WTC11 (cell line): Measurements from ENCODE around the gene EPN1. TPM values are rescaled to one million over a fixed set of nuclear protein-coding genes. Genes with fewer than 3 reads are reported as not detected.

Experiments
- ATAC-seq: fragments of 200-7000 bp; cut with Tn5 transposase; 2 replicates; pipeline ENCODE4 v1.10.0; 2021; ENCODE audit warnings: mild to moderate bottlenecking, moderate library complexity
- CTCF ChIA-PET: fragments of 300-600 bp; sonication (Branson Sonifier 250); formaldehyde crosslinking; loops from one replicate; lab custom pipeline; 2021; ENCODE audit warnings: antibody characterized with exemption; lab: Charles Lee
- POLR2A ChIA-PET: fragments of 350-600 bp; sonication (Branson Sonifier 250); formaldehyde crosslinking; loops from one replicate; lab custom pipeline; 2021; ENCODE audit warnings: antibody characterized with exemption; lab: Charles Lee
- DNase-seq: peaks from one replicate; pipeline ENCODE4 v3.0.0; 2021; ENCODE audit warnings: low spot score
- H3K27ac Mint-ChIP-seq: 2 replicates; pipeline ENCODE4 v1.8.0; 2021; ENCODE audit warnings: mixed read lengths
- H3K27me3 Mint-ChIP-seq: 2 replicates; pipeline ENCODE4 v1.8.0; 2021; ENCODE audit warnings: low read depth, mild to moderate bottlenecking, moderate library complexity, mixed read lengths
- H3K36me3 Mint-ChIP-seq: 2 replicates; pipeline ENCODE4 v1.8.0; 2021; ENCODE audit warnings: mixed read lengths
- H3K4me1 Mint-ChIP-seq: 2 replicates; pipeline ENCODE4 v1.8.0; 2022; ENCODE audit warnings: mixed read lengths
- H3K4me3 Mint-ChIP-seq: 2 replicates; pipeline ENCODE4 v1.8.0; 2021; ENCODE audit warnings: mild to moderate bottlenecking, moderate library complexity, mixed read lengths
- H3K9me3 Mint-ChIP-seq: 2 replicates; pipeline ENCODE4 v1.8.0; 2021; ENCODE audit warnings: mixed read lengths
- CBFB ChIP-seq: sonication (generic); formaldehyde crosslinking; IDR thresholded peaks from 2 replicates; pipeline ENCODE4 v1.8.1; 2022; ENCODE audit warnings: mild to moderate bottlenecking, low read depth, missing genetic modification reagents
- CREM ChIP-seq: sonication (generic); formaldehyde crosslinking; IDR thresholded peaks from 2 replicates; pipeline ENCODE4 v1.8.1; 2022; ENCODE audit warnings: mild to moderate bottlenecking, missing genetic modification reagents, moderate library complexity
- ESRRA ChIP-seq: sonication (generic); formaldehyde crosslinking; IDR thresholded peaks from 2 replicates; pipeline ENCODE4 v1.8.1; 2022; ENCODE audit warnings: mild to moderate bottlenecking, missing genetic modification reagents, borderline replicate concordance
- FOXJ3 ChIP-seq: sonication (generic); formaldehyde crosslinking; IDR thresholded peaks from 2 replicates; pipeline ENCODE4 v1.9.0; 2021; ENCODE audit warnings: missing genetic modification reagents, mild to moderate bottlenecking, borderline replicate concordance
- IRF2 ChIP-seq: sonication (generic); formaldehyde crosslinking; IDR thresholded peaks from 2 replicates; pipeline ENCODE4 v1.8.0; 2022; ENCODE audit warnings: low read depth, missing genetic modification reagents, borderline replicate concordance
- JAZF1 ChIP-seq: fragments of 250-450 bp; sonication (Bioruptor Pico); IDR thresholded peaks from 2 replicates; pipeline ENCODE4 v1.9.0; 2021; ENCODE audit warnings: moderate library complexity, mild to moderate bottlenecking, inconsistent platforms
- MYBL2 ChIP-seq: sonication (generic); formaldehyde crosslinking; IDR thresholded peaks from 2 replicates; pipeline ENCODE4 v1.8.1; 2023; ENCODE audit warnings: mild to moderate bottlenecking, moderate library complexity, missing genetic modification reagents
- RORB ChIP-seq: fragments of 250-450 bp; sonication (Bioruptor Pico); IDR thresholded peaks from 2 replicates; pipeline ENCODE4 v1.9.0; 2021; ENCODE audit warnings: mild to moderate bottlenecking
- SMAD3 ChIP-seq: sonication (generic); formaldehyde crosslinking; IDR thresholded peaks from 2 replicates; pipeline ENCODE4 v1.8.0; 2022; ENCODE audit warnings: missing genetic modification reagents, mild to moderate bottlenecking, borderline replicate concordance
- TCF7 ChIP-seq: sonication (generic); formaldehyde crosslinking; IDR thresholded peaks from 2 replicates; pipeline ENCODE4 v1.8.0; 2022; ENCODE audit warnings: mild to moderate bottlenecking, low read depth, missing genetic modification reagents, moderate library complexity
- TP53 ChIP-seq: sonication (generic); formaldehyde crosslinking; IDR thresholded peaks from 2 replicates; pipeline ENCODE4 v1.8.1; 2023; ENCODE audit warnings: mild to moderate bottlenecking, missing genetic modification reagents
- ZNF121 ChIP-seq: sonication (generic); formaldehyde crosslinking; IDR thresholded peaks from 2 replicates; pipeline ENCODE4 v1.8.0; 2023; ENCODE audit warnings: missing genetic modification reagents
- ZNF317 ChIP-seq: sonication (generic); formaldehyde crosslinking; IDR thresholded peaks from 2 replicates; pipeline ENCODE4 v1.8.1; 2023; ENCODE audit warnings: low read depth, mild to moderate bottlenecking, moderate library complexity, missing genetic modification reagents, borderline replicate concordance
- ZNF396 ChIP-seq: fragments of 250-450 bp; sonication (Bioruptor Pico); IDR thresholded peaks from 2 replicates; pipeline ENCODE4 v1.8.0; 2021; ENCODE audit warnings: mild to moderate bottlenecking, moderate library complexity, borderline replicate concordance
- ZNF416 ChIP-seq: fragments of 250-450 bp; sonication (Bioruptor Pico); IDR thresholded peaks from 2 replicates; pipeline ENCODE4 v1.9.0; 2021; ENCODE audit warnings: mild to moderate bottlenecking, inconsistent platforms
- ZNF671 ChIP-seq: fragments of 250-450 bp; sonication (Bioruptor Pico); IDR thresholded peaks from 2 replicates; pipeline ENCODE4 v1.8.0; 2021; ENCODE audit warnings: mild to moderate bottlenecking
- total RNA-seq: library from RNA; stranded (reverse); gene quantifications from 3 replicates; pipeline ENCODE4 v1.2.3, GENCODE V29; 2021
- TF ChIP-seq, protein P1 (sequence below): fragments of 250-450 bp; sonication (Bioruptor Pico); IDR thresholded peaks from 2 replicates; pipeline ENCODE4 v1.8.0; 2021; ENCODE audit warnings: mild to moderate bottlenecking
- TF ChIP-seq, protein P2 (sequence below): sonication (generic); formaldehyde crosslinking; IDR thresholded peaks from 2 replicates; pipeline ENCODE4 v1.8.1; 2023; ENCODE audit warnings: mild to moderate bottlenecking, missing genetic modification reagents
- TF ChIP-seq, protein P3 (sequence below): sonication (generic); formaldehyde crosslinking; IDR thresholded peaks from 2 replicates; pipeline ENCODE4 v1.8.1; 2023; ENCODE audit warnings: mild to moderate bottlenecking, missing genetic modification reagents, moderate library complexity
- TF ChIP-seq, protein P4 (sequence below): sonication (generic); formaldehyde crosslinking; IDR thresholded peaks from 2 replicates; pipeline ENCODE4 v1.8.0; 2022; ENCODE audit warnings: mild to moderate bottlenecking, missing genetic modification reagents
- TF ChIP-seq, protein P5 (sequence below): sonication (generic); formaldehyde crosslinking; IDR thresholded peaks from 2 replicates; pipeline ENCODE4 v1.8.1; 2022; ENCODE audit warnings: low read depth, mild to moderate bottlenecking, moderate library complexity, missing genetic modification reagents, borderline replicate concordance
- TF ChIP-seq, protein P6 (sequence below): sonication (generic); formaldehyde crosslinking; IDR thresholded peaks from 2 replicates; pipeline ENCODE4 v1.8.1; 2022; ENCODE audit warnings: mild to moderate bottlenecking, moderate library complexity, missing genetic modification reagents
- TF ChIP-seq, protein P7 (sequence below): sonication (generic); formaldehyde crosslinking; conservative IDR thresholded peaks from 2 replicates; pipeline ENCODE4 v1.8.1; 2022; ENCODE audit warnings: mild to moderate bottlenecking, missing genetic modification reagents

The EPN1 gene
- total RNA-seq, 1 experiment from 2014 or later = 234 TPM

DNA sequence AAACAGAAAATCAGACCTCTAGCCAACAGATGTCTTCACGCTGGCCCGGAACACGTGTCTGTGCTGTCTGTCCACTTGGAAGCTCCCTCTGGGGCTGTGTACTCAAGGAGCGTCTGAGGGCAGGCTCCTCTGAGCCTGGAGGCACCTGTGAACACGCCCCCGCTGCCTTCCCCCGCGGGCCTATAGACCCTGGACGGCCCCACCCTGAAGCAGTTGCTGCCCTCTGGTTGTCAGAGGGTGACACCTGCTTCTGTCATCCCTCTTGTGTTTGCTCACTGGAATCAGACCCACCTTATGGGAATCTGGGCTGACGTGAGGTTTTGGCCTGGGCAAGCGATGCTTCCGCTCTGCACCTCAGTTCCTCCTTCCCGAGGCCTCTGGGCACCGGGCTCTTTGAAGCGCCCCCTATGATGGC, 19.2 kb downstream of the EPN1 start (continued):
- no peak for TF ChIP-seq CREM
- TF ChIP-seq JAZF1 = no peak
- TF ChIP-seq, protein P1, sequence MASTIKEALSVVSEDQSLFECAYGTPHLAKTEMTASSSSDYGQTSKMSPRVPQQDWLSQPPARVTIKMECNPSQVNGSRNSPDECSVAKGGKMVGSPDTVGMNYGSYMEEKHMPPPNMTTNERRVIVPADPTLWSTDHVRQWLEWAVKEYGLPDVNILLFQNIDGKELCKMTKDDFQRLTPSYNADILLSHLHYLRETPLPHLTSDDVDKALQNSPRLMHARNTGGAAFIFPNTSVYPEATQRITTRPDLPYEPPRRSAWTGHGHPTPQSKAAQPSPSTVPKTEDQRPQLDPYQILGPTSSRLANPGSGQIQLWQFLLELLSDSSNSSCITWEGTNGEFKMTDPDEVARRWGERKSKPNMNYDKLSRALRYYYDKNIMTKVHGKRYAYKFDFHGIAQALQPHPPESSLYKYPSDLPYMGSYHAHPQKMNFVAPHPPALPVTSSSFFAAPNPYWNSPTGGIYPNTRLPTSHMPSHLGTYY = no peak
- no peak for TF ChIP-seq TP53 (CRISPR knock-in tag)
- no peak for TF ChIP-seq MYBL2
- no peak for TF ChIP-seq RORB (CRISPR knock-in tag)
- TF ChIP-seq, protein P2, sequence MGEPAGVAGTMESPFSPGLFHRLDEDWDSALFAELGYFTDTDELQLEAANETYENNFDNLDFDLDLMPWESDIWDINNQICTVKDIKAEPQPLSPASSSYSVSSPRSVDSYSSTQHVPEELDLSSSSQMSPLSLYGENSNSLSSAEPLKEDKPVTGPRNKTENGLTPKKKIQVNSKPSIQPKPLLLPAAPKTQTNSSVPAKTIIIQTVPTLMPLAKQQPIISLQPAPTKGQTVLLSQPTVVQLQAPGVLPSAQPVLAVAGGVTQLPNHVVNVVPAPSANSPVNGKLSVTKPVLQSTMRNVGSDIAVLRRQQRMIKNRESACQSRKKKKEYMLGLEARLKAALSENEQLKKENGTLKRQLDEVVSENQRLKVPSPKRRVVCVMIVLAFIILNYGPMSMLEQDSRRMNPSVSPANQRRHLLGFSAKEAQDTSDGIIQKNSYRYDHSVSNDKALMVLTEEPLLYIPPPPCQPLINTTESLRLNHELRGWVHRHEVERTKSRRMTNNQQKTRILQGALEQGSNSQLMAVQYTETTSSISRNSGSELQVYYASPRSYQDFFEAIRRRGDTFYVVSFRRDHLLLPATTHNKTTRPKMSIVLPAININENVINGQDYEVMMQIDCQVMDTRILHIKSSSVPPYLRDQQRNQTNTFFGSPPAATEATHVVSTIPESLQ = no peak

DNA sequence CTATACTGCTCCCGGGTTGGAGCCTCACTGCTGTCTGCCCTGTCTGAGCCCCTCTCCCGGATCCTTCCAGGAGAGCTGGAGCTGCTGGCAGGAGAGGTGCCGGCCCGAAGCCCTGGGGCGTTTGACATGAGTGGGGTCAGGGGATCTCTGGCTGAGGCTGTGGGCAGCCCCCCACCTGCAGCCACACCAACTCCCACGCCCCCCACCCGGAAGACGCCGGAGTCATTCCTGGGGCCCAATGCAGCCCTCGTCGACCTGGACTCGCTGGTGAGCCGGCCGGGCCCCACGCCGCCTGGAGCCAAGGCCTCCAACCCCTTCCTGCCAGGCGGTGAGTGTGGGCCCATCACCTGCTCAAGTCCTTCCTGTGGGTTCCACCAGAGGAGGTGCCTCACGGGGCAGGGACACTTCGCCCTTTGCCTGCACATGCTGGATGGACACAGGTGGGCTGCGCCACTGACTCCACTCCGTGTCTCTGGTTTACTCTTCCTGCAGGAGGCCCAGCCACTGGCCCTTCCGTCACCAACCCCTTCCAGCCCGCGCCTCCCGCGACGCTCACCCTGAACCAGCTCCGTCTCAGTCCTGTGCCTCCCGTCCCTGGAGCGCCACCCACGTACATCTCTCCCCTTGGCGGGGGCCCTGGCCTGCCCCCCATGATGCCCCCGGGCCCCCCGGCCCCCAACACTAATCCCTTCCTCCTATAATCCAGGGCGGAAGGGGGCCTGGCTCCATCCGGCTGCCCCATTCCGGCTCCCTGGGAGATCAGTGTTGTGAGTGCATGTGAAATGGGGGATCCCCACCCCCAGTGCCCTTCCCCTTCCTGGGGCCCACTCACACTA, 19.8 kb downstream of the EPN1 start:
- no peaks in the 10 kb centered on the region for H3K27me3 Mint-ChIP-seq
- ChIA-PET POLR2A (no interaction called here), CTCF (interaction anchor here (1.5 kb wide), 1 partner anchor 9 kb away, joined by 3 read pairs; no protein-coding TSS in a partner anchor)
- no peak for ATAC-seq
- no peak overlapping the region for H3K27ac Mint-ChIP-seq
- no peak for TF ChIP-seq ZNF396 (CRISPR knock-in tag)
- no peak for TF ChIP-seq SMAD3 (CRISPR knock-in tag)
- no peak for TF ChIP-seq TCF7 (CRISPR knock-in tag)
- no peak for TF ChIP-seq ZNF317 (CRISPR knock-in tag)
- TF ChIP-seq, protein P3, sequence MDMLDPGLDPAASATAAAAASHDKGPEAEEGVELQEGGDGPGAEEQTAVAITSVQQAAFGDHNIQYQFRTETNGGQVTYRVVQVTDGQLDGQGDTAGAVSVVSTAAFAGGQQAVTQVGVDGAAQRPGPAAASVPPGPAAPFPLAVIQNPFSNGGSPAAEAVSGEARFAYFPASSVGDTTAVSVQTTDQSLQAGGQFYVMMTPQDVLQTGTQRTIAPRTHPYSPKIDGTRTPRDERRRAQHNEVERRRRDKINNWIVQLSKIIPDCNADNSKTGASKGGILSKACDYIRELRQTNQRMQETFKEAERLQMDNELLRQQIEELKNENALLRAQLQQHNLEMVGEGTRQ (CRISPR knock-in tag) = no peak
- TF ChIP-seq, protein P4, sequence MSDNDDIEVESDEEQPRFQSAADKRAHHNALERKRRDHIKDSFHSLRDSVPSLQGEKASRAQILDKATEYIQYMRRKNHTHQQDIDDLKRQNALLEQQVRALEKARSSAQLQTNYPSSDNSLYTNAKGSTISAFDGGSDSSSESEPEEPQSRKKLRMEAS (CRISPR knock-in tag) = no peak
- no peak for TF ChIP-seq ZNF416 (CRISPR knock-in tag)
- TF ChIP-seq, protein P5, sequence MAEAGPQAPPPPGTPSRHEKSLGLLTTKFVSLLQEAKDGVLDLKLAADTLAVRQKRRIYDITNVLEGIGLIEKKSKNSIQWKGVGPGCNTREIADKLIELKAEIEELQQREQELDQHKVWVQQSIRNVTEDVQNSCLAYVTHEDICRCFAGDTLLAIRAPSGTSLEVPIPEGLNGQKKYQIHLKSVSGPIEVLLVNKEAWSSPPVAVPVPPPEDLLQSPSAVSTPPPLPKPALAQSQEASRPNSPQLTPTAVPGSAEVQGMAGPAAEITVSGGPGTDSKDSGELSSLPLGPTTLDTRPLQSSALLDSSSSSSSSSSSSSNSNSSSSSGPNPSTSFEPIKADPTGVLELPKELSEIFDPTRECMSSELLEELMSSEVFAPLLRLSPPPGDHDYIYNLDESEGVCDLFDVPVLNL (CRISPR knock-in tag) = no peak
- no peak for TF ChIP-seq FOXJ3 (CRISPR knock-in tag)
- TF ChIP-seq IRF2 (CRISPR knock-in tag) = no peak
- no peak for TF ChIP-seq ZNF121 (CRISPR knock-in tag)
- no peak for TF ChIP-seq CBFB
- TF ChIP-seq, protein P6, sequence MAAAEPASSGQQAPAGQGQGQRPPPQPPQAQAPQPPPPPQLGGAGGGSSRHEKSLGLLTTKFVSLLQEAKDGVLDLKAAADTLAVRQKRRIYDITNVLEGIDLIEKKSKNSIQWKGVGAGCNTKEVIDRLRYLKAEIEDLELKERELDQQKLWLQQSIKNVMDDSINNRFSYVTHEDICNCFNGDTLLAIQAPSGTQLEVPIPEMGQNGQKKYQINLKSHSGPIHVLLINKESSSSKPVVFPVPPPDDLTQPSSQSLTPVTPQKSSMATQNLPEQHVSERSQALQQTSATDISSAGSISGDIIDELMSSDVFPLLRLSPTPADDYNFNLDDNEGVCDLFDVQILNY = no peak
- TF ChIP-seq ZNF671 = no peak
- no peak for TF ChIP-seq ESRRA
- TF ChIP-seq, protein P7, sequence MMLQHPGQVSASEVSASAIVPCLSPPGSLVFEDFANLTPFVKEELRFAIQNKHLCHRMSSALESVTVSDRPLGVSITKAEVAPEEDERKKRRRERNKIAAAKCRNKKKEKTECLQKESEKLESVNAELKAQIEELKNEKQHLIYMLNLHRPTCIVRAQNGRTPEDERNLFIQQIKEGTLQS = no peak
- H3K4me3 Mint-ChIP-seq = no peak overlapping the region
- peaks cover 28% of the 10 kb centered on the region for H3K36me3 Mint-ChIP-seq
- H3K9me3 Mint-ChIP-seq = no peaks in the 10 kb centered on the region
- no peaks in the 10 kb centered on the region for H3K4me1 Mint-ChIP-seq
- no peak for DNase-seq
